Suprapubic skin (tissue), 4 donors: ENCODE data around the gene DNAJB7. TPM values are rescaled to one million over a fixed set of nuclear protein-coding genes. Genes with fewer than 3 reads are reported as not detected.
"Not testable (repeated sequence)": the region's sequence is repeated elsewhere in the genome, so short reads cannot be mapped to it uniquely, and the experiment has no call there.

ENCODE experiments used
- DNase-seq, 2 donors: peaks; one replicate each; pipeline ENCODE4 v3.0.0-alpha.2; 2019; ENCODE audit warnings: low spot score in 2 of 2
- H3K27ac ChIP-seq: fragments of 200-600 bp; sonication (generic); one replicate; pipeline ENCODE4 v1.5.1; 2019
- H3K27me3 ChIP-seq: fragments of 200-600 bp; sonication (generic); one replicate; pipeline ENCODE4 v1.5.1; 2019
- H3K36me3 ChIP-seq: fragments of 200-600 bp; sonication (generic); one replicate; pipeline ENCODE4 v1.5.1; 2019
- H3K4me1 ChIP-seq: fragments of 200-600 bp; sonication (generic); one replicate; pipeline ENCODE4 v1.5.1; 2019
- H3K4me3 ChIP-seq: fragments of 200-600 bp; sonication (generic); one replicate; pipeline ENCODE4 v1.5.1; 2019; ENCODE audit warnings: mild to moderate bottlenecking
- H3K9me3 ChIP-seq: fragments of 200-600 bp; sonication (generic); one replicate; pipeline ENCODE4 v1.5.1; 2019
- EP300 ChIP-seq: sonication (generic); formaldehyde crosslinking; IDR thresholded peaks from one replicate; pipeline ENCODE4 v1.6.1; 2017; ENCODE audit warnings: antibody characterized with exemption
- POLR2A ChIP-seq, 2 donors: fragments of 450-650 bp; IDR thresholded peaks; one replicate each; pipeline ENCODE4 v1.6.1; 2017; ENCODE audit warnings: antibody characterized with exemption in 2 of 2, mild to moderate bottlenecking in 2 of 2, moderate library complexity in 2 of 2
- POLR2AphosphoS5 ChIP-seq, 3 donors: sonication (generic); formaldehyde crosslinking; IDR thresholded peaks; one replicate each; pipeline ENCODE4 v1.6.1; 2017; ENCODE audit warnings: antibody characterized with exemption in 3 of 3
- WGBS: methylation state at CpG from one replicate; pipeline ENCODE4 v1.1.5; 2018; 5-methylcytosine and 5-hydroxymethylcytosine counted together
- total RNA-seq, 4 donors: library from RNA; depleted of rRNA; stranded (reverse); fragments of >200 nt; gene quantifications; one replicate each; pipeline ENCODE4 v1.1.0, GENCODE V29; 2016
- TF ChIP-seq, protein P1 (sequence below), 2 donors: fragments of 200-600 bp in 1 of 2; fragments of 450-650 bp in 1 of 2; sonication (generic) in 1 of 2; IDR thresholded peaks; one replicate each; pipeline ENCODE4 v1.5.1; 2016 to 2019; ENCODE audit warnings: antibody characterized with exemption in 2 of 2, mild to moderate bottlenecking in 1 of 2, moderate library complexity in 1 of 2

Gene DNAJB7
- total RNA-seq, 4 donors from 2014 or later = not detected

DNA sequence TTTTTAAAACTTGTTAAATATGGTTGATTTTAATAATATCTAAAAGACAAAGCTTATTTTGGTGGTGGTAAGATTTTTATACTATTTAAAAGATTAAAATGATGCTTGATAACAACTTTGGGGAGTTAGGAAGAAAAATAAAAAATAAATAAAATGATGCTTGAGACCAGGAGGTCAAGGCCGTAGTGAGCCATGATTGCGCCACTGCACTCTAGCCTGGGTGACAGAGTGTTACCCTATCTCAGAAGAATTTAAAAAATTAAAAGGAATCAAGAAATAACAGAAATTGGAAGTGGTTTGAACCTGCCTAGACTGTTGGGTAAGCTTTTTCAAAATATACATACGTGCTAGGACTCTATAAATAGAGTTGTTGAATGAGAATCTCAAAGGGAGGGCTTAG lies 12.1 kb upstream of the DNAJB7 start:
- 95% methylated on average over 3 of the region's 3 CpGs for WGBS
- no peak for DNase-seq
- TF ChIP-seq POLR2A (IDR thresholded peaks at IDR 0.05) = no peak
- Histone ChIP-seq H3K4me1 (no peaks in the 10 kb centered on the region), H3K27me3 (no peaks in the 10 kb centered on the region), H3K27ac (no peak overlapping the region), H3K4me3 (no peak overlapping the region), H3K9me3 (no peaks in the 10 kb centered on the region), H3K36me3 (peaks cover 23% of the 10 kb centered on the region)

DNA sequence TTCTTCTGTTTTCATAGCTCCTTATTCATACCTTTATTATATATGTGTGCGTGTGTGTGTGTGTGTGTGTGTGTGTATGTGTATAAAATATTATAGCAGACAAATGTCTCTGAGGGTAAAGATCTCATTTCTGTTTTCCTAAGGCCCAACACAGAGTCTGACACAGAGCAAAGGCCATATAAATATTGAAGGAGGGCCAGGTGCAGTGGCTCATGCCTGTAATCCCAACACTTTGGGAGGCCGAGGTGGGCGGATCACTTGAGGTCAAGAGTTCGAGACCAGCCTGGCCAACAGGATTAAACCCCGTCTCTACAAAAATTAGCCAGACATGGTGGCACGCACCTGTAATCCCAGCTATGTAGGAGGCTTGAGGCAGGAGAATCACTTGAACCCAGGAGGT lies 6.5 kb upstream of the DNAJB7 start:
- H3K36me3 ChIP-seq = peaks cover 20% of the 10 kb centered on the region
- 88% methylated on average over 6 of the region's 6 CpGs for WGBS
- H3K27ac ChIP-seq, H3K4me1 ChIP-seq, H3K4me3 ChIP-seq, DNase-seq, H3K27me3 ChIP-seq, H3K9me3 ChIP-seq: not testable (repeated sequence)

DNA sequence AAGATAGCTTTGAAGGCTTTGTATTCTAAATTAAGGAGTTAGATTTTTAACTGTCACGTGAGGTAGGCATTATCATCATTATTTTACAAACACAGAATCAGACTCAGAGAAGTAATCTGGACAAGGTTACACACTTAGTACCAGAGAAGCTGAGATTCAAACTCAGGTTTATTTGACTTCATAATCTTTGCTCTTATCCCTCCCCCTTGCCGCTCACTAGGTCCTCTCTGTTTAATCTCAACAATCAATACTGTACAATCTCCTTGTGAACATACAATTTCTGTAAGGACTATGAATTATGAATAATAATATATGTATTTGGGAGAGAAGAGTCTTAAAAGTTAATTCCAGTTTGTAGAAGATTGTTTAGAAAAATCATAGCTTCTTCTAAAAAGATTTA lies 5.2 kb upstream of the DNAJB7 start:
- DNase-seq = no peak
- Histone ChIP-seq H3K36me3 (peaks cover 17% of the 10 kb centered on the region), H3K27me3 (no peaks in the 10 kb centered on the region), H3K27ac (no peak overlapping the region), H3K9me3 (no peaks in the 10 kb centered on the region), H3K4me3 (no peak overlapping the region), H3K4me1 (no peaks in the 10 kb centered on the region)
- 91% methylated on average over 2 of the region's 2 CpGs for WGBS
- TF ChIP-seq POLR2A (IDR thresholded peaks at IDR 0.05) (no peak), EP300 (no peak), POLR2AphosphoS5 (IDR thresholded peaks at IDR 0.05) (no peak)
- TF ChIP-seq, protein P1, sequence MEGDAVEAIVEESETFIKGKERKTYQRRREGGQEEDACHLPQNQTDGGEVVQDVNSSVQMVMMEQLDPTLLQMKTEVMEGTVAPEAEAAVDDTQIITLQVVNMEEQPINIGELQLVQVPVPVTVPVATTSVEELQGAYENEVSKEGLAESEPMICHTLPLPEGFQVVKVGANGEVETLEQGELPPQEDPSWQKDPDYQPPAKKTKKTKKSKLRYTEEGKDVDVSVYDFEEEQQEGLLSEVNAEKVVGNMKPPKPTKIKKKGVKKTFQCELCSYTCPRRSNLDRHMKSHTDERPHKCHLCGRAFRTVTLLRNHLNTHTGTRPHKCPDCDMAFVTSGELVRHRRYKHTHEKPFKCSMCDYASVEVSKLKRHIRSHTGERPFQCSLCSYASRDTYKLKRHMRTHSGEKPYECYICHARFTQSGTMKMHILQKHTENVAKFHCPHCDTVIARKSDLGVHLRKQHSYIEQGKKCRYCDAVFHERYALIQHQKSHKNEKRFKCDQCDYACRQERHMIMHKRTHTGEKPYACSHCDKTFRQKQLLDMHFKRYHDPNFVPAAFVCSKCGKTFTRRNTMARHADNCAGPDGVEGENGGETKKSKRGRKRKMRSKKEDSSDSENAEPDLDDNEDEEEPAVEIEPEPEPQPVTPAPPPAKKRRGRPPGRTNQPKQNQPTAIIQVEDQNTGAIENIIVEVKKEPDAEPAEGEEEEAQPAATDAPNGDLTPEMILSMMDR (IDR thresholded peaks at IDR 0.05) = no peak

DNA sequence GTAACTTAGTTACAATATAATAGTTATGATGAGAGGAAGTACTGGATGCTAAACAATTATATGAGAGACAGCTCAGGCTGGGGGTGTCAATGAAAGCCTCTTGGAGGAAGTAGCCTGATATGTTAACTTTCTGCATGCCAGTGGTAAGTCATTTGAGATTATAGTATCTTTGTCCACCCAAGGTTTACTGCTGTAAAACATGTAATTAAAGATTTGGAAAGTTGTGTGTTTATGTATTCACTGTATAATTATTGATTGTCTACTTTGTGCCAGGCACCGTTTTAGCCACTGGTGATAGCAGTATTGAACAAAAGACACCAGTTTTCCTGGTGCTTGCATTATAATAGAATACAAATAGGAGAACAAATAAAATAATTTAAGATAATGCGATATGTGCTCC lies 624 bp upstream of the DNAJB7 start:
- H3K27me3 ChIP-seq = no peaks in the 10 kb centered on the region
- H3K4me3 ChIP-seq = no peak overlapping the region
- TF ChIP-seq POLR2A (IDR thresholded peaks at IDR 0.05) (no peak), EP300 (no peak), POLR2AphosphoS5 (IDR thresholded peaks at IDR 0.05) (no peak)
- TF ChIP-seq, protein P1 (IDR thresholded peaks at IDR 0.05) = no peak
- no peak overlapping the region for H3K27ac ChIP-seq
- H3K36me3 ChIP-seq = no peaks in the 10 kb centered on the region
- H3K4me1 ChIP-seq = peaks cover 15% of the 10 kb centered on the region
- WGBS = 94% methylated on average over 2 of the region's 2 CpGs
- no peaks in the 10 kb centered on the region for H3K9me3 ChIP-seq
- no peak for DNase-seq

DNA sequence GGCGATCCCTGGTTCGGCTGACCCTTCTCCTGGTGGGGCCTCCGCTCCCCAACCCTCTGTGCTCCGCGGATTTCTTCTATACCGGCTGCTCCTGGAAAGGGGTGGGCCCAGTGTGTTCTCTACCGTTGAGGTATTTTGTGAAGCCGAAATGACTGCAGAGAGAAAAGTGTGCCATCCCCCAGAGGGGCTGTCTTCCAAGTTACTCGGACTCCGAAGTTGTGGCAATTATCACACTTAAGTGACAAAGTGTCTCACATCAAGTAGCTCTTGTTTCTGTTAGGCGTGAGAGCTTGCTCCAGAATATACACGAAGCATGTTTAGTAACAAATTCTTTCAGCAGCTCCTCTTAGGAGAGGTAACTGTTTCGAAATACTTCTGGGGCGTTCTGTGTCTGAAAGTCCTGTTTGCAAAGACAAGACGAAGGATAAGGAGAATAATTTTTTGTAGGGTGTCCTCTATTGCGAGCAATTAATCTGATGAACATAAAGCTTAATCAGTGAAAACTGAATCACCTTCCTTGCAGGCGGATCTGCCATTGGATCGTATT lies 4.5 kb downstream of the DNAJB7 start:
- Histone ChIP-seq H3K4me3 (peak overlapping the region; percentile 88), H3K4me1 (peaks cover 51% of the 10 kb centered on the region), H3K27me3 (no peaks in the 10 kb centered on the region), H3K36me3 (no peaks in the 10 kb centered on the region), H3K9me3 (no peaks in the 10 kb centered on the region), H3K27ac (peak overlapping the region; percentile 97)
- no peak for DNase-seq
- TF ChIP-seq POLR2AphosphoS5 (IDR thresholded peaks at IDR 0.05) = no peak
- TF ChIP-seq EP300 = no peak
- no peak for TF ChIP-seq POLR2A (IDR thresholded peaks at IDR 0.05)
- TF ChIP-seq, protein P1 (IDR thresholded peaks at IDR 0.05) = no peak
- WGBS = 6% methylated on average over 12 of the region's 18 CpGs

DNA sequence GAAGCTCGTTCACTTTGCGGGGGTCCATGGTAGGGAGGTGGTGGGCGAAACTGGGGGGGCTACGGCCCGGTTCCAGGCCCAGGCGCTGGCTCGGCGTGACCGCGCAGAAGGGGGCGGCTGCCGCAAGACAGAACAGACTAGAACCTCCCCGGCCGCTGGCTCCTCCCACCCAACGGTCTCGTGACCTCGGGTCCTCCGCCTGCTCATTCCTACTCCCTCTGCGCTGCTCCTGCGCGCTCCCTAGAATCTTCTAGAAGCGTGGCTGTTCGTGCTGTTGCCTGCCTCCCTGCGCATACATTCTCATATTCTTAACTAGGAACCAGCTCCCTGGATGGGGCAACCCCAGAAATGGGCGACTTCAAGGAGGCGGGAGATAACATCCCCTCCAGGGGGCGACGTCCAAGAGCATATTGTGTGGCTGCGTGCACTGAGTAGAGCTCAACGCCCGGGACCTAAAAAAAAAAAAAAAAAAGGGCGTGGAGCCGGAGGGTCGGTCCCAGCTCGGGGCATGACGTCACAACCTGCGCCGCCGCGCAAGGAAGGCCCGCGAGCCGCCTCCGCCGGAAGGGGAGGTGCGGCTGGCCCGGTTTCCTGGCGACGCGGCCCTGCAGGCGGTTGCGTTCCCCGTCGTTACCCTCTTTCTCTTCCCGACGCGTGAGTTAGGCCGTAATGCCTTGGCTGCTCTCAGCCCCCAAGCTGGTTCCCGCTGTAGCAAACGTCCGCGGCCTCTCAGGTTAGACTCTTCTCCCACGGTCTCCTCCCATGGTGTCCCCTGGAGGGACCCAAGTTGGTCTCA lies 5.2 kb downstream of the DNAJB7 start, which contains the start of the genes ST13 and XPNPEP3:
Gene ST13 (minus strand): TSS at position 127 of the 796 bp plus-strand sequence. CDS start 99 bp downstream, at position 28.
Gene XPNPEP3 (plus strand): TSS at position 636 of the 796 bp plus-strand sequence. CDS start 34 bp downstream, at position 670.
- Histone ChIP-seq H3K27ac (peak within 1 kb of the TSS; percentile 97), H3K4me1 (peaks cover 51% of the 10 kb centered on the region), H3K27me3 (no peaks in the 10 kb centered on the region), H3K4me3 (peak within 1 kb of the TSS; percentile 88), H3K36me3 (no peaks in the 10 kb centered on the region), H3K9me3 (no peaks in the 10 kb centered on the region)
- under 1% methylated on average over 46 of the region's 63 CpGs for WGBS
- TF ChIP-seq EP300 (no peak), POLR2A (IDR thresholded peaks at IDR 0.05) (peak; percentile 47 to 83), POLR2AphosphoS5 (IDR thresholded peaks at IDR 0.05) (peak in 2 of 3 donors; percentile 84)
- TF ChIP-seq, protein P1 (IDR thresholded peaks at IDR 0.05) = peak in 1 of 2 donors; percentile 19
- peak; percentile 99 for DNase-seq
